ENCODE results near the gene MRPS15.

MRPS15 gene

GRCh38 chr1:36457691-36458090 lies 6.5 kb downstream of the MRPS15 start:
- no peak for DNase-seq (ENCODE audit: low read depth)

GRCh38 chr1:36456391-36456928 lies 7.7 kb downstream of the MRPS15 start:
- DNase-seq (ENCODE audit: low read depth): no peak

GRCh38 chr1:36455386-36455785 lies 8.8 kb downstream of the MRPS15 start:
- DNase-seq (ENCODE audit: low read depth): no peak

- no peak for DNase-seq (ENCODE audit: low read depth)
Observed at GRCh38 chr1:36453600-36454388, 10.4 kb downstream of the MRPS15 start.

- DNase-seq (ENCODE audit: low read depth): no peak
Observed at GRCh38 chr1:36453051-36453450, 11.1 kb downstream of the MRPS15 start.

- DNase-seq (ENCODE audit: low read depth): no peak
Observed at GRCh38 chr1:36450919-36451305, 13.3 kb downstream of the MRPS15 start.

GRCh38 chr1:36450270-36450918 lies 13.8 kb downstream of the MRPS15 start, which contains the start of gene OSCP1:
TSS of gene OSCP1 (minus strand) at chr1:36450451. CDS start at chr1:36450369, 82 bp downstream.
- DNase-seq (ENCODE audit: low read depth): peak; percentile 69

- DNase-seq (ENCODE audit: low read depth): no peak
Observed at GRCh38 chr1:36448530-36449056, 15.6 kb downstream of the MRPS15 start.

GRCh38 chr1:36447450-36447849 lies 16.7 kb downstream of the MRPS15 start:
- no peak for DNase-seq (ENCODE audit: low read depth)

GRCh38 chr1:36446746-36447145 lies 17.4 kb downstream of the MRPS15 start:
- DNase-seq (ENCODE audit: low read depth): no peak

- no peak for DNase-seq (ENCODE audit: low read depth)
Observed at GRCh38 chr1:36446271-36446670, 17.9 kb downstream of the MRPS15 start.

GRCh38 chr1:36443297-36443696 lies 20.9 kb downstream of the MRPS15 start:
- DNase-seq (ENCODE audit: low read depth): no peak

- no peak for DNase-seq (ENCODE audit: low read depth)
Observed at GRCh38 chr1:36442337-36442736, 21.8 kb downstream of the MRPS15 start.

GRCh38 chr1:36440646-36441045 lies 23.5 kb downstream of the MRPS15 start:
- no peak for DNase-seq (ENCODE audit: low read depth)

- DNase-seq (ENCODE audit: low read depth): no peak
Observed at GRCh38 chr1:36440044-36440443, 24.1 kb downstream of the MRPS15 start.

GRCh38 chr1:36438715-36439114 lies 25.5 kb downstream of the MRPS15 start:
- DNase-seq (ENCODE audit: low read depth): no peak

- DNase-seq (ENCODE audit: low read depth): no peak
Observed at GRCh38 chr1:36436821-36437220, 27.4 kb downstream of the MRPS15 start.

- DNase-seq (ENCODE audit: low read depth): no peak
Observed at GRCh38 chr1:36433102-36433501, 31.1 kb downstream of the MRPS15 start.

- no peak for DNase-seq (ENCODE audit: low read depth)
Observed at GRCh38 chr1:36432616-36433015, 31.6 kb downstream of the MRPS15 start.

- no peak for DNase-seq (ENCODE audit: low read depth)
Observed at GRCh38 chr1:36425791-36426190, 38.4 kb downstream of the MRPS15 start.

- no peak for DNase-seq (ENCODE audit: low read depth)
Observed at GRCh38 chr1:36421649-36422048, 42.5 kb downstream of the MRPS15 start.

- peak; percentile 91 for DNase-seq (ENCODE audit: low read depth)
Observed at GRCh38 chr1:36420836-36421317, 43.3 kb downstream of the MRPS15 start.

- DNase-seq (ENCODE audit: low read depth): no peak
Observed at GRCh38 chr1:36420409-36420808, 43.8 kb downstream of the MRPS15 start.
